ENCODE measurements around the gene RNF121.

RNF121 gene

GRCh38 chr11:71977090-71977489, 48.2 kb downstream of the RNF121 start:
- Histone ChIP-seq H3K4me2 (ENCODE audit: low read depth, low read length, poor library complexity, severe bottlenecking) (no peak overlapping the region), H3K9me3 (ENCODE audit: insufficient read depth, low read depth, low read length) (no peaks in the 10 kb centered on the region)
- TF ChIP-seq CTCF (conservative IDR thresholded peaks at IDR 0.05; ENCODE audit: low read length) (no peak), EZH2phosphoT487 (IDR thresholded peaks at IDR 0.05; ENCODE audit: borderline replicate concordance) (no peak)

GRCh38 chr11:71977743-71978418, 49.0 kb downstream of the RNF121 start:
- Histone ChIP-seq H3K79me2 (ENCODE audit: insufficient read depth, low read length) (no peaks in the 10 kb centered on the region), H3K4me3 (ENCODE audit: low read length, poor library complexity, severe bottlenecking) (no peak overlapping the region), H3K4me2 (ENCODE audit: low read depth, low read length, poor library complexity, severe bottlenecking) (no peak overlapping the region), H4K20me1 (ENCODE audit: insufficient read depth, low read length, poor library complexity, severe bottlenecking) (no peaks in the 10 kb centered on the region), H3K27me3 (ENCODE audit: insufficient read depth, low read length, poor library complexity, severe bottlenecking) (no peaks in the 10 kb centered on the region), H3K9ac (ENCODE audit: low read depth, low read length, poor library complexity, severe bottlenecking) (no peak overlapping the region), H3K4me1 (ENCODE audit: insufficient read depth, low read length, poor library complexity, severe bottlenecking) (no peaks in the 10 kb centered on the region), H3K9me2 (replicated peaks; ENCODE audit: low read depth, low read length) (no peaks in the 10 kb centered on the region), H3K36me3 (ENCODE audit: insufficient read depth, low read length) (peaks cover 28% of the 10 kb centered on the region; the same call in 1 of the 2 replicates), H2AFZ (ENCODE audit: low read length) (no peak overlapping the region), H3K9me3 (ENCODE audit: insufficient read depth, low read depth, low read length) (no peaks in the 10 kb centered on the region), H3F3A (ENCODE audit: low read depth) (no peaks in the 10 kb centered on the region)
- TF ChIP-seq CTCF (conservative IDR thresholded peaks at IDR 0.05; ENCODE audit: low read length) (peak; percentile 81), EZH2phosphoT487 (IDR thresholded peaks at IDR 0.05; ENCODE audit: borderline replicate concordance) (no peak)

More at GRCh38 chr11:71977090-71977489, 48.2 kb downstream of the RNF121 start:
- Histone ChIP-seq H3K36me3 (ENCODE audit: insufficient read depth, low read length) (peaks cover 33% of the 10 kb centered on the region; the same call in 1 of the 2 replicates), H3K9ac (ENCODE audit: low read depth, low read length, poor library complexity, severe bottlenecking) (no peak overlapping the region), H3K9me2 (replicated peaks; ENCODE audit: low read depth, low read length) (no peaks in the 10 kb centered on the region), H2AFZ (ENCODE audit: low read length) (no peak overlapping the region), H3K4me1 (ENCODE audit: insufficient read depth, low read length, poor library complexity, severe bottlenecking) (no peaks in the 10 kb centered on the region), H4K20me1 (ENCODE audit: insufficient read depth, low read length, poor library complexity, severe bottlenecking) (no peaks in the 10 kb centered on the region), H3F3A (ENCODE audit: low read depth) (no peaks in the 10 kb centered on the region), H3K27me3 (ENCODE audit: insufficient read depth, low read length, poor library complexity, severe bottlenecking) (no peaks in the 10 kb centered on the region), H3K79me2 (ENCODE audit: insufficient read depth, low read length) (no peaks in the 10 kb centered on the region), H3K4me3 (ENCODE audit: low read length, poor library complexity, severe bottlenecking) (no peak overlapping the region)

GRCh38 chr11:71979094-71979493, 50.2 kb downstream of the RNF121 start:
- no peaks in the 10 kb centered on the region for H3K9me3 ChIP-seq (ENCODE audit: insufficient read depth, low read depth, low read length)
- no peak overlapping the region for H3K9ac ChIP-seq (ENCODE audit: low read depth, low read length, poor library complexity, severe bottlenecking)
- H3K4me2 ChIP-seq (ENCODE audit: low read depth, low read length, poor library complexity, severe bottlenecking) = no peak overlapping the region
- H3K79me2 ChIP-seq (ENCODE audit: insufficient read depth, low read length) = no peaks in the 10 kb centered on the region
- TF ChIP-seq CTCF (conservative IDR thresholded peaks at IDR 0.05; ENCODE audit: low read length) = no peak
- TF ChIP-seq EZH2phosphoT487 (IDR thresholded peaks at IDR 0.05; ENCODE audit: borderline replicate concordance) = no peak
- no peak overlapping the region for H2AFZ ChIP-seq (ENCODE audit: low read length)
- no peak overlapping the region for H3K4me3 ChIP-seq (ENCODE audit: low read length, poor library complexity, severe bottlenecking)
- H4K20me1 ChIP-seq (ENCODE audit: insufficient read depth, low read length, poor library complexity, severe bottlenecking) = no peaks in the 10 kb centered on the region
- peaks cover 40% of the 10 kb centered on the region; the same call in 1 of the 2 replicates for H3K36me3 ChIP-seq (ENCODE audit: insufficient read depth, low read length)
- H3K27me3 ChIP-seq (ENCODE audit: insufficient read depth, low read length, poor library complexity, severe bottlenecking) = no peaks in the 10 kb centered on the region
- no peaks in the 10 kb centered on the region for H3K9me2 ChIP-seq (replicated peaks; ENCODE audit: low read depth, low read length)
- no peaks in the 10 kb centered on the region for H3K4me1 ChIP-seq (ENCODE audit: insufficient read depth, low read length, poor library complexity, severe bottlenecking)
- H3F3A ChIP-seq (ENCODE audit: low read depth) = no peaks in the 10 kb centered on the region
